GM18858 (cell line): Measurements from ENCODE around the gene PHOX2A.

Source experiments
- ATAC-seq: cut with Tn5 transposase; IDR thresholded peaks from one replicate; pipeline ENCODE4 v1.9.1; 2021; ENCODE audit not compliant: unreplicated experiment

The PHOX2A gene

DNA sequence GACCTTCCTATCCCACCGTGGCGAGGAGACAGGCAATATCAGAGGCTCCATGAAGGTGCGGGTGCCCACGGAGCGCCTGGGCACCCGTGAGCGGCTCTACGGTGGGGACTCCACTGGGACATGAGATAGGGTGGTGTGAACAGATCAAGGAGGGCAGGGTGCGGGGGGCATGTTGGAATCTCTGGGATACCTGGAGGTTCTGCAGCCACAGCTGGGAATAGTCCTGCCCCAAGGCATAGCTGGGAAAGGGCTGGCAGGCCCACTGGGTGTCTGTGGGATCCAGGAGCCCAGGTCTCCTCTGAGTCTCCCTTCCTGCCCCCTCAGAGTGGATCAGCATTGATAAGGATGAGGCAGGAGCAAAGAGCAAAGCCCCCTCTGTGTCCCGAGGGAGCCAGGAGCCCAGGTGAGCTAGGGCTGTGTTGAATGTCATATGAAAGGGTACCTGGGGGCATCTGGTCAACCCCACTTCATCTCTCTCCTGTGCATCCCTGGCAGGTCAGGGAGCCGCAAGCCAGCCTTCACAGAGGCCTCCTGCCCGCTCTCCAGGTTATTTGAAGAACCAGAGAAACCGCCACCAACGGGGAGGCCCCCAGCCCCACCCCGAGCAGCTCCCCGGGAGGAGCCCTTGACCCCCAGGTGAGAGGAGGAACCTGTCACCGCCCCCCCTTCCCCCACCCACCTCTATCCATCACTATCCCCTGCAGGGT lies 8.5 kb downstream of the PHOX2A start:
- no peak for ATAC-seq

DNA sequence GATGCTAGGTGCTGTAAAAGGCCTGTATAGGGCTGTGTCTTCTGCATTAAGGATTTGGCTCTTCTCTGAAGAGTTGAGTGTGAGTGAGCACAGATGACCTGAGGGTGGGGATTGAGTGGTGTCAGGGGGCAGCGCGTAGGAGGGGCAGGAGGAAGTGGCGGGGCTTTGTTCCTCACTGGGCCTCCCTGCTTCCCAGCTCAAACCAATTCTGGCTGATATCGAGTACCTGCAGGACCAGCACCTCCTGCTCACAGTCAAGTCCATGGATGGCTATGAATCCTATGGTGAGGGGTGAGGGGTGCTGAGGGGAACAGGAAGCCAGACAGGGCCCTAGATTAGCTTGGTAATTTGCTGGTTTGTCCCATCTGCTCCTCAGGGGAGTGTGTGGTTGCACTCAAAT lies 9.1 kb downstream of the PHOX2A start:
- ATAC-seq: no peak

DNA sequence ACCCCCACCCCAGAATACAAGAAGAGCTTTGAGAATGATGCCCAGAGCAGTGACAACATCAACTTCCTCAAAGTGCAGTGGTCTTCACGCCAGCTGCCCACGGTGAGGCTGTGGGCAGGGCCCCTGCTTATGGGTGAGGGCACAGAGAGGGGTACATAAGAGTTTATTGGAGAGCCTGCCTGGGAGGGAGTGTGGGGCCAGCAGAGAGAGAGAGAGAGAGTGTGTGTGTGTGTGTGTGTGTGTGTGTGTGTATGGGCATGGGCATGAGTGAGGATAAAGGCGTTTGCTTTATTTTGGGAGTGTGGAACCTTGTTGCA lies 9.5 kb downstream of the PHOX2A start:
- ATAC-seq: no peak

DNA sequence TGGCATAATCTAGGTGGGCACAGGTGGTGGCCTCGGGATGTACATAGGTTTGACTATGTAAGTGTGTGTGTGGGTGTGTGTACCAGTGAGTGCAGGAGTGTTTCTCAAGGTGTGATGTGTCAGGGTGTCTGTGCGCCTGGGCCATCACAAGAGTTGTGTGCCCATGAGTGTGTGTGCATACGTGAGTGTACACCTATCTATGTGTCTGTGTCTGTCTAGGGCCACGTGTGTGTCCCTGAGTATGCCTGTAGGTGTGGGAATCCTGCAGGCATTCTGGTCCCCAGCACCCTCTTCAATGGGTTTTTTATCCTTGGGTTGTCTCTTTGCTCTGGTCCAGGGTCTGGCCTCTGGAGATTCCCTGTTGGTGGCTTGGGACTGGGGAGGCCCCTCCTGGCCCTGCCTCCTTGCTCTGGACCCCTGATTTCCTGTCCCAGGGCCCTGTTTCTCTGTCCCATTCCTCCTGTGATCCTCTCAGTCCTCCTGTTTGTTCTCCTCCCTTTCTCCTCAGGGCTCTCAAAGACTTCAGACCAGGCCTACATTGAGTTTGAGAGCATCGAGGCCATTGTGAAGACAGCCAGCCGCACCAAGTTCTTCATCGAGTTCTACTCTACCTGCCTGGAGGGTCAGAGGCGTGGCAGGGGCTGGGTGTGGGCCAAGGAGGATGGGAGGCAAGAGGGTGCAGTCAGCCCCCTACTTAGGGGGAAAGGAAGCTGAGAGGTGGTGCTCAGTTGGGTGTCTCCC lies 10.0 kb downstream of the PHOX2A start:
- no peak for ATAC-seq

- no peak for ATAC-seq
These were observed 10.8 kb downstream of the PHOX2A start for GRCh38 chr11:72233056-72233772.

GRCh38 chr11:72232260-72233055 lies 11.5 kb downstream of the PHOX2A start:
- no peak for ATAC-seq

DNA sequence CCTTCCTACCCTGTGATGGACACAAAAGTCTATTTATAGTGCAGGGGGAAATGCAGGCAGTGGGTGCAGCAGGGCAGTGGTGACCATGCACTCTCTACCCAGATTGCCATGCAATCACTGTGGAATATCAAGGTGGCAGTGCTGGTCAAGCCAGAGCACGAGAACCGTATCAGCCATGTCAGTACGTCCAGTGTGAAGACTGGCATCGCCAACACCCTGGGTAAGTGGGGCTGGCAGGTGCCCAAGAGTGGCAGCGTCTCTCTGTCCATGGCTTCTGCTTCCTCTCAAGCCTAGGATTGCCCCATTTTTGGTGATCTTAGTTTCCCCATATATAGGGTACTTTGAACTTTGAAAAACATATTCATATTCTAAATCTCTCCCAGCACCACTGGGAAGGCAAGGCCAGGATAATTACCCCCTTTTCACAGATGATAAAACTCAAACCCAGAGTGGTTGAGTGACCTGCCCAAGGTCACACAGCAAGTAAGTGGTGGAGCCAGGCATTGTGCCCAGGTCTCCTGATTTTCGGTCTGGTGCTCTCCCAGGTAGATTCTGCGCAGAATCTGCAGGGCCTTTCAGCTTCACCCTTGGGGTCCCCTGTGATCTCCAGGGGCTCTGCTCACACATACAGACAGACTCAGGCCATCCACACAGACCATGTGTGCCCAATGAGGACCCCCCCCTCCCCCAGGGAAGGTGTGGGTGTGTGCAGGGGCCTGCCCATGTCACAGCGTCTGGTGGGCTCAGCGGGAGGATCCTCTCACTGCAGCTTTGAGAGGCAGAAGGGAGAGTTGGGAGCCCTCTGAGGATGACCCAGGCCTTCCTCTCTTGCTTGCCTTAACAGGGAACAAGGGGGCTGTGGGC lies 12.3 kb downstream of the PHOX2A start:
- ATAC-seq: no peak

GRCh38 chr11:72230764-72231365 lies 13.1 kb downstream of the PHOX2A start:
- ATAC-seq: no peak

DNA sequence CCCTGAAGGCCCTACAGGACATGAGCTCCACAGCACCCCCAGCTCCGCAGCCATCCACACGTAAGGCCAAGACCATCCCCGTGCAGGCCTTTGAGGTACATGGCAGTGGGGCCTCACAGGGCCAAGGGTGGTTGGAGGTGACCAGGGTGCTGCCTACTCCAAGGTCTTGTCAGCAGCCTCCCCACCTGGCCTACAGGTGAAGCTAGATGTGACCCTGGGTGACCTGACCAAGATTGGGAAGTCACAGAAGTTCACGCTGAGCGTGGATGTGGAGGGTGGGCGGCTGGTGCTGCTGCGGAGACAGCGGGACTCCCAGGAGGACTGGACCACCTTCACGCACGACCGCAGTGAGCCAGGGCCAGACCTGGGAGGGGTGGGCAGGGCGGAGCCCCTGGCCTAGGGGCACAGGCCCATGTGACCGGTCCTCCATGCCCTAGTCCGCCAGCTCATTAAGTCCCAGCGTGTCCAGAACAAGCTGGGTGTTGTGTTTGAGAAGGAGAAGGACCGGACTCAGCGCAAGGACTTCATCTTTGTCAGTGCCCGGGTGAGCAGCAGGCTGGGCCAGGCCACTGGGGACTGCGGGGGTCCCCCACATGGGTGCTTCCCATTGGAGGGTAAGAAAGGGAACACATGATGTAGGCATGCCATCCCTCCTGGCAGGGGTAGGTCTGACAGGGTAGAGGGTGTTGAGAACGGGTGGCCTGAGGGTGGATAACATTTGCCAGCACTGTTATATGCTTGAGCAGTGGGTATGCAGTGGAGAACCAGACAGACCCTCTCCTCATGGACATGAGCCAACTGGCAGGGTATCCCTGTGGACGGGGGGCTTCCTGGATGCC lies 13.8 kb downstream of the PHOX2A start:
- ATAC-seq: no peak

- ATAC-seq: no peak
These were observed 14.5 kb downstream of the PHOX2A start for GRCh38 chr11:72229336-72229924.

DNA sequence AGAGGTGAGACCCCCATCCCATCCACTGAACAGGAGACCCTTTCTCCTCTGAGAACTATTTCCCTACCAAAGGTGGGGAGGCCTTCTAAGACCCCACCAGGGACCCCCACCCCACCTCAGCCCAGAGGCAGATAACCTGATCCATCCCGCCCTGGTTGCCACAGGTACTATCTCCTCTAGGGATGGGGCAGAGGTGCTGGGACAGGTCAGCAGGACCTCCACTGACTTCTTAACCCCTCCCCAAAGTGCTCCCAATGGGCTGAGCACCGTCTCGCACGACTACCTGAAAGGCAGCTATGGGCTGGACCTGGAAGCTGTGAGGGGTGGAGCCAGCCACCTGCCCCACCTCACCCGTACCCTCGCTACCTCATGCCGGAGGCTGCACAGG lies 15.1 kb downstream of the PHOX2A start:
- no peak for ATAC-seq

- ATAC-seq: no peak
These were observed 15.6 kb downstream of the PHOX2A start for GRCh38 chr11:72228229-72228843.

- ATAC-seq: no peak
These were observed 16.4 kb downstream of the PHOX2A start for GRCh38 chr11:72227316-72228228.

DNA sequence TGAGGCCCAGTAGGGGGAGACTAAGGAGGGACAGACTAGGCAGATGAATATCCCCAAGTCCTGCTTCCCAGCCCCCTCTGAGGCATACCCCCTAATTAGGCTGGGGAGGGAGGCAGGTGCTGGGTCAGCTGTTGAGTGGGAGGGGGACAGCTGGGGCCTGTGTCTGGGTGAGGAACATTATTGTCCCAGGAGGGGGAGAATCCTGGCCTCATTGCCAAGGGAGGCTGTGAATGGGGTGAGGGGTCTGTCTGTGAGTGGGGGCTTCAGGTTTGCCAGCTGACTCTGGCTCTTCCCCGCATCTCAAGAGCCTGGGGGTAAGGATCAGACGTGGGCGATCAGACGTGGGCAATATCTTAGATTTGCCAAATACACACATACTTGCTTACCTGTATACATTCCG lies 17.3 kb downstream of the PHOX2A start:
- ATAC-seq: no peak

DNA sequence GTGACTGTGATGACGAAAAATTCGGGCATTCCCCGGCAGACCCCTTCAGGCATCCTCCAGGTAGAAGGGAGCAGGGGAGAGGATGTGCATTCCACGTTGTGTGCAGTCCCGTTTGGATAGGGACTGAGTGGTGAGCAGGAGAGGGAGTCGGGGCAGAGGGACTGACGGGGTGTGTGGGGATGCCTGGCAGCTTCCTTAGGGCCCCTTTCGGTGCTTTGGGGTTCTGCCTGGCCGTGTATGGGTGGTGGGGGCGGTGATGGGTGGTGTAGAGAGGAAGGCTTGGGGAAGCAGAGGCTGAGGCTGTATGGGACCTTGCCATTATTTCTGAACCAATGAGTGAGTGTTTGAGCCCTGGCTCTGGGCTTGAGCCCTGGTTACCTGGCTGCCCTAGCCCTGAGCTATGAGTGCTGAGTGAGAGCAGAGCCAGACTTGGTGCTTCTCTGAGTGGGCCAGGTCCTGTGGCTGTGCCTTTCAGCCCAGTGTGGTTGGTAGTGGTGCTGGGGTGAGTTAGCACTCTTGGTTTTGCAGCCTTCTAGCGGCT lies 18.5 kb downstream of the PHOX2A start:
- ATAC-seq: no peak

GRCh38 chr11:72224564-72225410 lies 19.2 kb downstream of the PHOX2A start, which contains the start of gene INPPL1:
Gene INPPL1, plus strand, starts transcription at chr11:72224767. Its CDS starts 218 bp downstream, at chr11:72224985.
- ATAC-seq: no peak
